Neuronal stem cell (in vitro differentiated cells): ENCODE measurements around the gene AEBP2.

ENCODE experiments used
- DNase-seq: peaks from one replicate; pipeline ENCODE4 v3.0.0-alpha.2; 2013; ENCODE audit warnings: low spot score
- H2AFZ ChIP-seq: one replicate; pipeline ENCODE4 v1.6.1; 2013; ENCODE audit warnings: mild to moderate bottlenecking, low read length, inconsistent platforms
- H2AK5ac ChIP-seq: 2 replicates; pipeline ENCODE4 v1.6.1; 2013; ENCODE audit warnings: low read depth, mild to moderate bottlenecking, inconsistent platforms, low read length, moderate library complexity, mixed read lengths
- H2BK120ac ChIP-seq: 2 replicates; pipeline ENCODE4 v1.6.1; 2013; ENCODE audit warnings: low read depth, mild to moderate bottlenecking, inconsistent platforms, low read length, moderate library complexity, mixed read lengths
- H2BK12ac ChIP-seq: one replicate; pipeline ENCODE4 v1.6.1; 2013; ENCODE audit warnings: low read length, inconsistent platforms
- H2BK15ac ChIP-seq: 2 replicates; pipeline ENCODE4 v1.6.1; 2013; ENCODE audit warnings: mild to moderate bottlenecking, low read length, inconsistent platforms, mixed read lengths
- H2BK5ac ChIP-seq: one replicate; pipeline ENCODE4 v1.6.1; 2013; ENCODE audit warnings: inconsistent platforms, mild to moderate bottlenecking, low read length, moderate library complexity
- H3K14ac ChIP-seq: one replicate; pipeline ENCODE4 v1.6.1; 2013; ENCODE audit warnings: low read length, inconsistent platforms
- H3K18ac ChIP-seq: 2 replicates; pipeline ENCODE4 v1.6.1; 2013; ENCODE audit warnings: low read length, inconsistent platforms
- H3K23ac ChIP-seq: 2 replicates; pipeline ENCODE4 v1.6.1; 2013; ENCODE audit warnings: low read depth, mild to moderate bottlenecking, mixed read lengths, low read length, inconsistent platforms; ENCODE audit not compliant: poor library complexity
- H3K27ac ChIP-seq: replicated peaks from 3 replicates; pipeline ENCODE4 v1.5.1; 2013; ENCODE audit warnings: low read length, inconsistent platforms
- H3K27me3 ChIP-seq, 3 experiments: 2 replicates each; pipeline ENCODE4 v1.6.1; 2013; ENCODE audit warnings: low read length in 3 of 3, mild to moderate bottlenecking in 2 of 3, inconsistent platforms in 1 of 3, low read depth in 1 of 3, mixed read lengths in 1 of 3, moderate library complexity in 1 of 3; ENCODE audit not compliant: control insufficient read depth in 3 of 3, insufficient read depth in 3 of 3
- H3K36me3 ChIP-seq, 2 donors: replicated peaks in 1 of 2; 2 replicates each; pipeline ENCODE4 v1.6.1; 2013; ENCODE audit warnings: low read length in 2 of 2; ENCODE audit not compliant: control insufficient read depth in 2 of 2, insufficient read depth in 2 of 2
- H3K4ac ChIP-seq: 2 replicates; pipeline ENCODE4 v1.6.1; 2013; ENCODE audit warnings: inconsistent platforms, mild to moderate bottlenecking, low read length, moderate library complexity
- H3K4me1 ChIP-seq, 2 donors: 1 replicate in 1 of 2; 2 replicates in 1 of 2; pipeline ENCODE4 v1.6.1; 2013; ENCODE audit warnings: low read length in 2 of 2, low read depth in 1 of 2; ENCODE audit not compliant: control insufficient read depth in 2 of 2, insufficient read depth in 1 of 2
- H3K4me2 ChIP-seq: one replicate; pipeline ENCODE4 v1.6.1; 2013; ENCODE audit warnings: mild to moderate bottlenecking, low read length, inconsistent platforms; ENCODE audit not compliant: insufficient read depth, poor library complexity, severe bottlenecking
- H3K4me3 ChIP-seq, 2 donors: 2 replicates each; pipeline ENCODE4 v1.5.1; 2013; ENCODE audit warnings: low read length in 2 of 2, mild to moderate bottlenecking in 2 of 2, inconsistent platforms in 1 of 2, moderate library complexity in 1 of 2
- H3K79me1 ChIP-seq: one replicate; pipeline ENCODE4 v1.6.1; 2013; ENCODE audit warnings: low read depth, mild to moderate bottlenecking, inconsistent platforms, low read length, moderate library complexity
- H3K9ac ChIP-seq: one replicate; pipeline ENCODE4 v1.6.1; 2013; ENCODE audit warnings: mild to moderate bottlenecking, low read depth, low read length, inconsistent platforms; ENCODE audit not compliant: poor library complexity
- H3K9me3 ChIP-seq, 2 donors: replicated peaks in 1 of 2; 2 replicates each; pipeline versions ENCODE3 to v1.6.1; 2013; ENCODE audit warnings: low read length in 2 of 2, mild to moderate bottlenecking in 2 of 2, inconsistent platforms in 1 of 2, low read depth in 1 of 2, mixed read lengths in 1 of 2, moderate library complexity in 1 of 2; ENCODE audit not compliant: control insufficient read depth in 2 of 2, insufficient read depth in 1 of 2
- H4K8ac ChIP-seq: one replicate; pipeline ENCODE4 v1.6.1; 2013; ENCODE audit warnings: low read depth, mild to moderate bottlenecking, inconsistent platforms, low read length, moderate library complexity
- H4K91ac ChIP-seq: one replicate; pipeline ENCODE4 v1.6.1; 2013; ENCODE audit warnings: low read length, low read depth, mild to moderate bottlenecking, inconsistent platforms; ENCODE audit not compliant: poor library complexity
- WGBS, 2 donors: extraction: QIAGEN DNeasy Blood & Tissue Kit; methylation state at CpG; one replicate each; pipeline ENCODE4 v1.1.7; 2013; ENCODE audit warnings: missing lambda C conversion rate in 2 of 2, mixed read lengths in 1 of 2; ENCODE audit not compliant: insufficient read length in 2 of 2, insufficient replicate concordance in 1 of 2; ENCODE audit errors: extremely low coverage in 2 of 2; 5-methylcytosine and 5-hydroxymethylcytosine counted together

Gene AEBP2

DNA sequence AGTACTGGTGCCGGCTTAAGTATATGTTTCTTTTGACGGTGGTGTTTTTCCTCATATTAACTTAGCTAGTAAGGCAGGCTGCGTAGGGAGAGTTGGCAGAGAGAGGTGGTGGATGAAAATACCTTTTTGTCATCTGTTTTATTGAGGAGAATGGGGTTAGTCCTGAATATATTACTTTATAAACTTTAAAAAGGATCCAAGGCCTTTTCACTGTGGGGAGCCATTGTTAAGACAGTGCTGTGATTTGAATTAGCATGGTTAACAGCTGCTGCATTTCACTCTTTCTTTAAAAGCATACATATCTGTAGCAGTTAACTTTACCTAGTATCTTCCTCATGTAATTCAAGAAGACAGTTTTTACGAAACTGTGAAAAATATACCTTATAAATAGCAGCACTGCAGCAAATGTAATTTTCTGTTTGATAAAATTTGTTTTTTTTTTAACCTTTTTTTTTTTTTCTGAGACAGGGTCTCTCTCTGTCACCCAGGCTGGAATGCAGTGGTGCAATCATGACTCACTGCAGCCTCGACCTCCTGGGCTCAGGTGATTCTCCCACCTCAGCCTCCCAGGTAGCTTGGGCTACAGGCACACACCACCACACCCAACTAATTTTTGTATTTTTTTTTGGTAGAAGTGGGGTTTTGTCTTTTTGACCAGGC is 57.1 kb downstream of the AEBP2 start:
- Histone ChIP-seq H3K79me1 (peaks cover 2% of the 10 kb centered on the region), H3K14ac (no peak overlapping the region), H2BK12ac (no peak overlapping the region), H3K27me3 (no peaks in the 10 kb centered on the region), H4K91ac (no peak overlapping the region), H3K4me3 (no peak overlapping the region), H2BK15ac (no peak overlapping the region), H3K27ac (no peak overlapping the region), H3K4me1 (peaks cover 0 to 6% of the 10 kb centered on the region in 2 donors), H3K18ac (no peak overlapping the region), H3K23ac (no peak overlapping the region), H2BK5ac (no peak overlapping the region), H4K8ac (no peak overlapping the region), H3K9me3 (no peaks in the 10 kb centered on the region), H3K4ac (no peak overlapping the region), H2AFZ (no peak overlapping the region), H3K36me3 (peaks cover 5 to 78% of the 10 kb centered on the region in 2 donors), H3K4me2 (no peak overlapping the region), H2AK5ac (no peak overlapping the region), H3K9ac (no peak overlapping the region), H2BK120ac (no peak overlapping the region)
- no peak for DNase-seq
- WGBS, 2 donors = no CpG with 5 or more reads among the region's 5 CpGs

GRCh38 chr12:19498099-19498498 is 58.8 kb downstream of the AEBP2 start:
- Histone ChIP-seq H3K79me1 (no peaks in the 10 kb centered on the region), H2BK120ac (no peak overlapping the region), H3K14ac (no peak overlapping the region), H3K18ac (no peak overlapping the region), H2BK15ac (no peak overlapping the region), H4K91ac (no peak overlapping the region), H2AK5ac (no peak overlapping the region), H2BK5ac (no peak overlapping the region), H4K8ac (no peak overlapping the region), H3K4me2 (no peak overlapping the region), H3K4me3 (no peak overlapping the region), H3K36me3 (peaks cover 5 to 95% of the 10 kb centered on the region in 2 donors), H2AFZ (no peak overlapping the region), H3K4me1 (peaks cover 0 to 6% of the 10 kb centered on the region in 2 donors), H3K9me3 (no peaks in the 10 kb centered on the region), H3K23ac (no peak overlapping the region), H3K4ac (no peak overlapping the region), H3K27me3 (no peaks in the 10 kb centered on the region), H2BK12ac (no peak overlapping the region), H3K9ac (no peak overlapping the region), H3K27ac (no peak overlapping the region)
- no peak for DNase-seq
- WGBS, 2 donors = no CpG with 5 or more reads among the region's 2 CpGs

GRCh38 chr12:19499030-19499429 is 59.7 kb downstream of the AEBP2 start:
- H3K14ac ChIP-seq = no peak overlapping the region
- no peak overlapping the region for H4K8ac ChIP-seq
- H2BK15ac ChIP-seq = no peak overlapping the region
- H3K79me1 ChIP-seq = peaks cover 2% of the 10 kb centered on the region
- no peak overlapping the region for H2BK12ac ChIP-seq
- no peaks in the 10 kb centered on the region for H3K27me3 ChIP-seq
- no peak overlapping the region for H3K4me3 ChIP-seq
- no peak overlapping the region for H3K9ac ChIP-seq
- H3K27ac ChIP-seq = no peak overlapping the region
- no peak overlapping the region for H2AK5ac ChIP-seq
- no peak overlapping the region for H2AFZ ChIP-seq
- H2BK5ac ChIP-seq = no peak overlapping the region
- peaks cover 5 to 96% of the 10 kb centered on the region in 2 donors for H3K36me3 ChIP-seq
- H3K18ac ChIP-seq = no peak overlapping the region
- peaks cover 0 to 6% of the 10 kb centered on the region in 2 donors for H3K4me1 ChIP-seq
- no peak overlapping the region for H3K4me2 ChIP-seq
- H4K91ac ChIP-seq = no peak overlapping the region
- DNase-seq = no peak
- H3K4ac ChIP-seq = no peak overlapping the region
- no peaks in the 10 kb centered on the region for H3K9me3 ChIP-seq
- no CpG with 5 or more reads among the region's 4 CpGs for WGBS, 2 donors
- no peak overlapping the region for H2BK120ac ChIP-seq
- H3K23ac ChIP-seq = no peak overlapping the region

DNA sequence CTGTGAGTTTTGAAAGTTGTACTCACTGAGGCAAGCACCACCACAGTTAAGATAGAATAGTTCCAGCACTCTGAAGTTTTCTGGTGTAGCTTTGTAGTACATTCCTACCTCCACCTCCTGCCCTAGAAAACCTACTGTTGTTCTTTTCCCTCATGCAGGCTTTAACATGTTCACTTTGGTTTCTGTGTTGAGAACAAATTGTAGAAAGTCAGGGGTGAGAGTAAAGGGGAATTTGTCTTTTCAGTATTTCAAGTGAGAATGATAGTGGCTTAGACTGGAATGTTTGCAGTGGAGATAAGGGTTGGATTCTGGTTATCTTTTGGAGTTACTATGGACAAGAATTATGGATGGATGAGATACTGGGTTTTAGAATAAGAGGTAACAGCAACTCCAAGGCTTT is 67.2 kb downstream of the AEBP2 start:
- Histone ChIP-seq H3K14ac (no peak overlapping the region), H3K4ac (no peak overlapping the region), H3K9me3 (no peaks in the 10 kb centered on the region), H3K18ac (no peak overlapping the region), H2BK15ac (no peak overlapping the region), H3K4me3 (no peak overlapping the region), H3K4me2 (no peak overlapping the region), H2BK5ac (no peak overlapping the region), H2BK12ac (no peak overlapping the region), H3K79me1 (peaks cover 6% of the 10 kb centered on the region), H3K27me3 (no peaks in the 10 kb centered on the region), H3K23ac (no peak overlapping the region), H4K8ac (no peak overlapping the region), H3K9ac (no peak overlapping the region), H3K27ac (no peak overlapping the region), H3K36me3 (peaks cover 4 to 69% of the 10 kb centered on the region in 2 donors), H2BK120ac (no peak overlapping the region), H2AK5ac (no peak overlapping the region), H4K91ac (no peak overlapping the region), H3K4me1 (no peaks in the 10 kb centered on the region), H2AFZ (no peak overlapping the region)
- DNase-seq = no peak
